GM18505 (cell line): ENCODE results near the gene PITHD1.
"Not testable (repeated sequence)": the region's sequence is repeated elsewhere in the genome, so short reads cannot be mapped to it uniquely, and the experiment has no call there.

ENCODE experiments used
- ATAC-seq: cut with Tn5 transposase; IDR thresholded peaks from one replicate; pipeline ENCODE4 v1.9.1; 2021; ENCODE audit not compliant: unreplicated experiment
- POLR2A ChIP-seq: IDR thresholded peaks from 4 replicates; pipeline ENCODE4 v1.6.1; 2011; ENCODE audit warnings: borderline replicate concordance; ENCODE audit not compliant: insufficient read depth, insufficient read length; ENCODE audit errors: extremely low read depth

Gene PITHD1

GRCh38 chr1:23814016-23814415 is 35.8 kb downstream of the PITHD1 start:
- TF ChIP-seq POLR2A: no peak
- no peak for ATAC-seq

GRCh38 chr1:23816361-23816760 is 38.1 kb downstream of the PITHD1 start:
- TF ChIP-seq POLR2A: no peak
- ATAC-seq: no peak

GRCh38 chr1:23816906-23817305 is 38.7 kb downstream of the PITHD1 start:
- no peak for ATAC-seq
- no peak for TF ChIP-seq POLR2A

- TF ChIP-seq POLR2A: no peak
- no peak for ATAC-seq
These were observed 39.4 kb downstream of the PITHD1 start for GRCh38 chr1:23817633-23818032.

- no peak for TF ChIP-seq POLR2A
- no peak for ATAC-seq
These were observed 45.5 kb downstream of the PITHD1 start for GRCh38 chr1:23823767-23824166.

- TF ChIP-seq POLR2A: no peak
These were observed 46.5 kb downstream of the PITHD1 start for GRCh38 chr1:23824711-23825075.

GRCh38 chr1:23825076-23825761 is 47.0 kb downstream of the PITHD1 start, which contains the start of gene HMGCL:
Gene HMGCL, minus strand, starts transcription at chr1:23825429. Its CDS starts 14 bp downstream, at chr1:23825415.
- peak; percentile 88 for ATAC-seq
- TF ChIP-seq POLR2A: peak; percentile 98

More at GRCh38 chr1:23824711-23825075, 46.5 kb downstream of the PITHD1 start:
- no peak for ATAC-seq

GRCh38 chr1:23825762-23826522 is 47.7 kb downstream of the PITHD1 start:
- TF ChIP-seq POLR2A: no peak

GRCh38 chr1:23826590-23826989 is 48.4 kb downstream of the PITHD1 start:
- ATAC-seq: not testable (repeated sequence)

More at GRCh38 chr1:23825762-23826522, 47.7 kb downstream of the PITHD1 start:
- peak; percentile 57 for ATAC-seq

- no peak for TF ChIP-seq POLR2A
- no peak for ATAC-seq
These were observed 49.5 kb downstream of the PITHD1 start for GRCh38 chr1:23827717-23828116.

GRCh38 chr1:23834156-23834555 is 55.9 kb downstream of the PITHD1 start:
- not testable (repeated sequence) for ATAC-seq

GRCh38 chr1:23836037-23836436 is 57.8 kb downstream of the PITHD1 start:
- TF ChIP-seq POLR2A: no peak
- ATAC-seq: no peak
